HEK293T (cell line): ENCODE data around the gene ASB14.
"Not testable (repeated sequence)": the region's sequence is repeated elsewhere in the genome, so short reads cannot be mapped to it uniquely, and the experiment has no call there.

Experiments used
- CTCF ChIA-PET: fragments of 350-600 bp; formaldehyde crosslinking; extraction: SDS; loops from one replicate; lab custom pipeline; 2021; ENCODE audit warnings: antibody characterized with exemption, inconsistent platforms; lab: Yijun Ruan, JAX
- POLR2A ChIA-PET: fragments of 350-600 bp; formaldehyde crosslinking; extraction: SDS; loops from one replicate; lab custom pipeline; 2020; ENCODE audit warnings: antibody characterized with exemption, inconsistent platforms; lab: Yijun Ruan, JAX
- DNase-seq: peaks from one replicate; pipeline ENCODE4 v3.0.0; 2012; ENCODE audit warnings: mixed read lengths; ENCODE audit errors: extremely low spot score
- ARNT ChIP-seq: fragments of 450-650 bp; IDR thresholded peaks from 2 replicates; pipeline ENCODE4 v1.6.1; 2017; ENCODE audit warnings: mild to moderate bottlenecking
- BHLHE40 ChIP-seq: fragments of 450-650 bp; IDR thresholded peaks from 2 replicates; pipeline ENCODE4 v1.6.1; 2016; ENCODE audit warnings: mild to moderate bottlenecking, moderate library complexity, borderline replicate concordance
- CTBP1 ChIP-seq: fragments of 450-650 bp; IDR thresholded peaks from 2 replicates; pipeline ENCODE4 v1.6.1; 2016; ENCODE audit warnings: borderline replicate concordance
- ELF4 ChIP-seq: fragments of 450-650 bp; IDR thresholded peaks from 2 replicates; pipeline ENCODE4 v1.6.1; 2017; ENCODE audit warnings: antibody characterized with exemption
- FOXA1 ChIP-seq: fragments of 450-650 bp; IDR thresholded peaks from 2 replicates; pipeline ENCODE4 v1.6.1; 2016; ENCODE audit warnings: mild to moderate bottlenecking
- FOXK2 ChIP-seq: fragments of 450-650 bp; IDR thresholded peaks from 2 replicates; pipeline ENCODE4 v1.6.1; 2016; ENCODE audit warnings: mild to moderate bottlenecking
- FOXM1 ChIP-seq: fragments of 450-650 bp; IDR thresholded peaks from 2 replicates; pipeline ENCODE4 v1.6.1; 2017; ENCODE audit warnings: mild to moderate bottlenecking, borderline replicate concordance
- HDGF ChIP-seq: fragments of 450-650 bp; IDR thresholded peaks from 2 replicates; pipeline ENCODE4 v1.6.1; 2017; ENCODE audit warnings: antibody characterized with exemption, borderline replicate concordance
- L3MBTL2 ChIP-seq: fragments of 450-650 bp; conservative IDR thresholded peaks from 2 replicates; pipeline ENCODE4 v1.6.1; 2016; ENCODE audit warnings: mild to moderate bottlenecking
- LEF1 ChIP-seq: fragments of 450-650 bp; IDR thresholded peaks from 2 replicates; pipeline ENCODE4 v1.6.1; 2017; ENCODE audit warnings: mild to moderate bottlenecking, borderline replicate concordance
- NFRKB ChIP-seq: fragments of 450-650 bp; IDR thresholded peaks from 2 replicates; pipeline ENCODE4 v1.6.1; 2016; ENCODE audit warnings: mild to moderate bottlenecking, moderate library complexity
- PKNOX1 ChIP-seq: fragments of 450-650 bp; IDR thresholded peaks from 2 replicates; pipeline ENCODE4 v1.6.1; 2016
- SP1 ChIP-seq: fragments of 450-650 bp; IDR thresholded peaks from 2 replicates; pipeline ENCODE4 v1.6.1; 2017
- SUZ12 ChIP-seq: fragments of 450-650 bp; IDR thresholded peaks from 2 replicates; pipeline ENCODE4 v1.6.1; 2016; ENCODE audit warnings: mild to moderate bottlenecking
- TARDBP ChIP-seq: fragments of 450-650 bp; IDR thresholded peaks from 2 replicates; pipeline ENCODE4 v1.6.1; 2016
- ZNF384 ChIP-seq: fragments of 450-650 bp; IDR thresholded peaks from 2 replicates; pipeline ENCODE4 v1.6.1; 2016

The ASB14 gene

GRCh38 chr3:57292159-57292896 is at the start of gene ASB14:
ASB14 (minus strand) TSS chr3:57292685; CDS start chr3:57292033, 652 bp downstream.
- TF ChIP-seq CTBP1 = no peak
- no peak for TF ChIP-seq ARNT
- TF ChIP-seq LEF1 = no peak
- no peak for TF ChIP-seq BHLHE40
- TF ChIP-seq NFRKB = no peak
- TF ChIP-seq SP1 = no peak
- no peak for TF ChIP-seq FOXM1
- no peak for TF ChIP-seq ELF4
- no peak for TF ChIP-seq L3MBTL2
- ChIA-PET CTCF (no interaction called here), POLR2A (no interaction called here)

DNA sequence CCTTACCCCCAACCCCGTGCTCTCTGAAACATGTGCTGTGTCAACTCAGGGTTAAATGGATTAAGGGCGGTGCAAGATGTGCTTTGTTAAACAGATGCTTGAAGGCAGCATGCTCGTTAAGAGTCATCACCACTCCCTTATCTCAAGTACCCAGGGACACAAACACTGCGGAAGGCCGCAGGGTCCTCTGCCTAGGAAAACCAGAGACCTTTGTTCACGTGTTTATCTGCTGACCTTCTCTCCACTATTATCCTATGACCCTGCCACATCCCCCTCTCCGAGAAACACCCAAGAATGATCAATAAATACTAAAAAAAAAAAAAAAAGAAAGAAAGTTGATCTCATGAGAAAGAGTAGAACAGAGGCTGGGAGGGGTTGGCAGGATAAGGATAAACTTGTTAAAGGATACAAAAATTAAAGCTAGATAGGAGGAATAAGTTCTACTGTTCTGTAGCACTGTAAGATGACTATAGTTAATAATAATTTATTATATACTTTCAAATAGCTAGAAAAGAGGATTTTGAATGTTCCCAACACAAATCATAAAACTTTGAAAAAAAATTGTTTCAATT is 46.7 kb upstream of the ASB14 start:
- CTCF ChIA-PET, POLR2A ChIA-PET, DNase-seq: not testable (repeated sequence)

More at GRCh38 chr3:57292159-57292896, at the start of gene ASB14:
- DNase-seq = no peak

DNA sequence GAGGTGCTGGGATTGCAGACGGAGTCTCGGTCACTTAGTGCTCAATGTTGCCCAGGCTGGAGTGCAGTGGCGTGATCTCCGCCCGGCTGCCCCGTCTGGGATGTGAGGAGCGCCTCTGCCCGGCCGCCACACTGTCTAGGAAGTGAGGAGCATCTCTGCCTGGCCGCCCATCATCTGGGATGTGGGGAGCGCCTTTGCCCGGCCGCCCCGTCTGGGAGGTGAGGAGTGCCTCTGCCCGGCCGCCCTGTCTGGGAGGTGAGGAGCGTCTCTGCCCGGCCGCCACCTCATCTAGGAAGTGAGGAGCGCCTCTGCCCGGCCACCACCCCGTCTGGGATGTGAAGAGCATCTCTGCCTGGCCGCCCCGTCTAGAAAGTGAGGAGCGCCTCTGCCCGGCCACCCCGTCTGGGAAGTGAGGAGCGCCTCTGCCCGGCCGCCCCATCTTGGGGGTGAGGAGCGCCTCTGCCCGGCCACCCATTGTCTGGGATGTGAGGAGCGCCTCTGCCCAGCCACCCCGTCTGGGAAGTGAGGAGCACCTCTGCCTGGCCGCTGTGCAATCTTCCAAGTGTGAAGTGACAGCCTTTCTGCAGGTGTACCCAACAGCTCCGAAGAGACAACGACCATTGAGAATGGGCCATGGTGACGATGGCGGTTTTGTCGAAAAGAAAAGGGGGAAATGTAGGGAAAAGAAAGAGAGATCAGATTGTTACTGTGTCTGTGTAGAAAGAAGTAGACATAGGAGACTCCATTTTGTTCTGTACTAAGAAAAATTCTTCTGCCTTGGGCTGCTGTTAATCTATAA is 46.0 kb upstream of the ASB14 start:
- POLR2A ChIA-PET, DNase-seq, CTCF ChIA-PET: not testable (repeated sequence)

GRCh38 chr3:57335283-57335938 is 42.9 kb upstream of the ASB14 start:
- ChIA-PET CTCF (no interaction called here), POLR2A (no interaction called here)
- DNase-seq = no peak
- no peak for TF ChIP-seq FOXA1
- TF ChIP-seq CTBP1 = no peak
- TF ChIP-seq BHLHE40 = no peak
- no peak for TF ChIP-seq ARNT
- no peak for TF ChIP-seq ZNF384
- TF ChIP-seq L3MBTL2 = no peak
- TF ChIP-seq TARDBP = no peak
- no peak for TF ChIP-seq FOXK2
- TF ChIP-seq SUZ12 = no peak
- no peak for TF ChIP-seq NFRKB
- TF ChIP-seq SP1 = no peak
- no peak for TF ChIP-seq LEF1
- TF ChIP-seq HDGF = no peak
- TF ChIP-seq FOXM1 = no peak
- TF ChIP-seq ELF4 = no peak
- no peak for TF ChIP-seq PKNOX1

GRCh38 chr3:57331078-57331610 is 38.7 kb upstream of the ASB14 start:
- ChIA-PET POLR2A (no interaction called here), CTCF (no interaction called here)
- no peak for TF ChIP-seq PKNOX1
- DNase-seq = peak; percentile 22

GRCh38 chr3:57326498-57326897 is 34.0 kb upstream of the ASB14 start:
- DNase-seq, CTCF ChIA-PET, POLR2A ChIA-PET: not testable (repeated sequence)

- POLR2A ChIA-PET = no interaction called here
- TF ChIP-seq FOXM1 = no peak
- TF ChIP-seq HDGF = no peak
- TF ChIP-seq TARDBP = no peak
- TF ChIP-seq ARNT = no peak
- CTCF ChIA-PET = no interaction called here
- DNase-seq = no peak
Measured at GRCh38 chr3:57314204-57314603, 21.7 kb upstream of the ASB14 start.
